Hepatocyte (in vitro differentiated cells): Measurements from ENCODE around the gene NEK8. TPM values are rescaled to one million over a fixed set of nuclear protein-coding genes. Genes with fewer than 3 reads are reported as not detected.

ENCODE experiments used
- DNase-seq: peaks from one replicate; pipeline ENCODE4 v3.0.0-alpha.2; 2016; ENCODE audit warnings: low spot score
- H2AFZ ChIP-seq: fragments of 200-600 bp; sonication (generic); 2 replicates; pipeline ENCODE4 v1.6.0; 2016; ENCODE audit warnings: antibody characterized with exemption, mild to moderate bottlenecking
- H3K27ac ChIP-seq: fragments of 200-600 bp; sonication (generic); 2 replicates; pipeline ENCODE4 v1.5.1; 2016; ENCODE audit warnings: mild to moderate bottlenecking
- H3K27me3 ChIP-seq: fragments of 200-600 bp; sonication (generic); 2 replicates; pipeline ENCODE4 v1.6.1; 2016
- H3K36me3 ChIP-seq: fragments of 200-600 bp; sonication (generic); replicated peaks from 2 replicates; pipeline ENCODE4 v1.5.1; 2016; ENCODE audit warnings: low read depth; ENCODE audit not compliant: insufficient read depth
- H3K4me1 ChIP-seq: fragments of 200-600 bp; sonication (generic); 2 replicates; pipeline ENCODE4 v1.5.1; 2016; ENCODE audit warnings: mild to moderate bottlenecking, moderate library complexity; ENCODE audit not compliant: insufficient read depth
- H3K4me2 ChIP-seq: fragments of 200-600 bp; sonication (generic); 2 replicates; pipeline ENCODE4 v1.6.0; 2016
- H3K4me3 ChIP-seq: fragments of 200-600 bp; sonication (generic); 2 replicates; pipeline ENCODE4 v1.5.1; 2016; ENCODE audit warnings: mild to moderate bottlenecking
- H3K79me2 ChIP-seq: fragments of 200-600 bp; sonication (generic); 2 replicates; pipeline ENCODE4 v1.6.0; 2017; ENCODE audit warnings: mild to moderate bottlenecking
- H3K9me2 ChIP-seq: fragments of 200-600 bp; sonication (generic); replicated peaks from 2 replicates; pipeline ENCODE4 v1.6.0; 2017; ENCODE audit warnings: mild to moderate bottlenecking; ENCODE audit not compliant: insufficient read depth
- H3K9me3 ChIP-seq: fragments of 200-600 bp; sonication (generic); 2 replicates; pipeline ENCODE4 v1.5.1; 2016; ENCODE audit warnings: low read depth, mild to moderate bottlenecking
- H4K20me1 ChIP-seq: fragments of 200-600 bp; sonication (generic); 2 replicates; pipeline ENCODE4 v1.6.0; 2016; ENCODE audit warnings: mild to moderate bottlenecking; ENCODE audit not compliant: insufficient read depth, poor library complexity, severe bottlenecking
- EZH2 ChIP-seq: fragments of 200-600 bp; sonication (generic); IDR thresholded peaks from 2 replicates; pipeline ENCODE4 v1.6.1; 2016; ENCODE audit warnings: antibody characterized with exemption, mild to moderate bottlenecking, borderline replicate concordance
- EZH2phosphoT487 ChIP-seq: fragments of 200-600 bp; sonication (generic); IDR thresholded peaks from one replicate; pipeline ENCODE4 v1.6.1; 2018; ENCODE audit warnings: antibody characterized with exemption, mild to moderate bottlenecking, low read depth, moderate library complexity; ENCODE audit not compliant: unreplicated experiment, severe bottlenecking
- WGBS: methylation state at CpG from one replicate; pipeline ENCODE4 v1.1.6; 2016; ENCODE audit warnings: low lambda C conversion rate; ENCODE audit errors: missing lambda C conversion rate; 5-methylcytosine and 5-hydroxymethylcytosine counted together
- polyA plus RNA-seq: library from polyadenylated mRNA; unstranded; fragments of >200 nt; fragmentation: Nextera tagmentation; extraction: Ambion mirVana; gene quantifications from 2 replicates; pipeline ENCODE4 v1.2.1, GENCODE V29; 2016
- total RNA-seq: library from RNA; depleted of rRNA; stranded (reverse); fragments of >200 nt; gene quantifications from 2 replicates; pipeline ENCODE4 v1.2.3, GENCODE V29; 2014
- TF ChIP-seq, protein P1 (sequence below): fragments of 200-600 bp; sonication (generic); IDR thresholded peaks from 2 replicates; pipeline ENCODE4 v1.5.1; 2016; ENCODE audit warnings: antibody characterized with exemption, mild to moderate bottlenecking; ENCODE audit not compliant: poor library complexity

The NEK8 gene
- total and polyA plus RNA-seq, 2 experiments from 2014 or later: 5.5 to 8.1 TPM

DNA sequence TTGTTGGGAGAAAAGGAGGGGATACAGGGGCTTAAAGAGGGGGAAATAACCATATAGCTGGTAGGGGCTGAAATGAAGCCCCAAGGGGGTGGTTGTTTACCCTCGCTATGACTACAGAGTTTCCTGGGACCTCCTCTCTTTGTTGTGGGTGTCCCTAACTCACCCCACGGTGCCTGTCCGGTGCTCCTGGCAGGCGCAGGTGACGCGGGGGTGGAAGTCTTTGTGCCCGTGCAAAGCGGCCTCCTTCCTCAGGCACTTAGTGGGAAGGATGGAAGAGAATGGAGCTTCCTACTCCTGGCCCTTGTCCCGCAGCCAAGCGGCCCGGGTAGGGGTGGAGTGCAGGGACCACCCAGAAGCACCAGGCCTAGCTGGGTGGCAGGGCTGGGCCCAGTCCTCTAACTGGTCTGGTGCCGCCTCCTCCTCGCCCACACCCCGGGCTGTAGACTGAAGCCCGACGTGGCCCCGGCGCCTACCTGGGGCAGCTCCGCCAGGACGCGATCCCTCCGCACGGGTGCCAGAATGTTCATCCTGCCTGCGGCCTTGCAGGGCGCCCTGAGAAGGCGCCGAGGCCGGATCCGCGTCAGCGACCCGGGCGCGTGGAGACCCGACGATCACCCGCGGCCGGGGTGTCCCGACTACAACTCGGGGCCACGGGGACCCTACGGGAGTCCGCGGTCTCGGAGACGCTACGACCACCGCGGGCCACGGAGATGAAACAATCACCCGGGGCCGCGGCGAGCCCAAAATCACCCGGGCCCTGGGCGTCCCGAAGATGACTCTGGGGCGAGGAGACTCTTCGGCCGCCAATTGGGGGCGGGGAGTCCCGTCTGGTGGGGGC lies 11.6 kb upstream of the NEK8 start:
- H3K4me3 ChIP-seq: peak overlapping the region; percentile 85
- TF ChIP-seq EZH2phosphoT487 (no peak), EZH2 (no peak)
- TF ChIP-seq, protein P1, sequence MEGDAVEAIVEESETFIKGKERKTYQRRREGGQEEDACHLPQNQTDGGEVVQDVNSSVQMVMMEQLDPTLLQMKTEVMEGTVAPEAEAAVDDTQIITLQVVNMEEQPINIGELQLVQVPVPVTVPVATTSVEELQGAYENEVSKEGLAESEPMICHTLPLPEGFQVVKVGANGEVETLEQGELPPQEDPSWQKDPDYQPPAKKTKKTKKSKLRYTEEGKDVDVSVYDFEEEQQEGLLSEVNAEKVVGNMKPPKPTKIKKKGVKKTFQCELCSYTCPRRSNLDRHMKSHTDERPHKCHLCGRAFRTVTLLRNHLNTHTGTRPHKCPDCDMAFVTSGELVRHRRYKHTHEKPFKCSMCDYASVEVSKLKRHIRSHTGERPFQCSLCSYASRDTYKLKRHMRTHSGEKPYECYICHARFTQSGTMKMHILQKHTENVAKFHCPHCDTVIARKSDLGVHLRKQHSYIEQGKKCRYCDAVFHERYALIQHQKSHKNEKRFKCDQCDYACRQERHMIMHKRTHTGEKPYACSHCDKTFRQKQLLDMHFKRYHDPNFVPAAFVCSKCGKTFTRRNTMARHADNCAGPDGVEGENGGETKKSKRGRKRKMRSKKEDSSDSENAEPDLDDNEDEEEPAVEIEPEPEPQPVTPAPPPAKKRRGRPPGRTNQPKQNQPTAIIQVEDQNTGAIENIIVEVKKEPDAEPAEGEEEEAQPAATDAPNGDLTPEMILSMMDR: no peak
- H3K36me3 ChIP-seq: no peaks in the 10 kb centered on the region
- H3K9me3 ChIP-seq: no peaks in the 10 kb centered on the region
- H3K27me3 ChIP-seq: no peaks in the 10 kb centered on the region
- peak; percentile 63 for DNase-seq
- peak overlapping the region; percentile 94 for H3K27ac ChIP-seq
- peak overlapping the region; percentile 88 for H3K4me2 ChIP-seq
- H4K20me1 ChIP-seq: peaks cover 23% of the 10 kb centered on the region
- peaks cover 38% of the 10 kb centered on the region for H3K4me1 ChIP-seq
- WGBS: 2% methylated on average over 57 of the region's 63 CpGs
- H3K9me2 ChIP-seq: no peaks in the 10 kb centered on the region
- peak overlapping the region; percentile 11 for H2AFZ ChIP-seq
- peaks cover 43% of the 10 kb centered on the region for H3K79me2 ChIP-seq

DNA sequence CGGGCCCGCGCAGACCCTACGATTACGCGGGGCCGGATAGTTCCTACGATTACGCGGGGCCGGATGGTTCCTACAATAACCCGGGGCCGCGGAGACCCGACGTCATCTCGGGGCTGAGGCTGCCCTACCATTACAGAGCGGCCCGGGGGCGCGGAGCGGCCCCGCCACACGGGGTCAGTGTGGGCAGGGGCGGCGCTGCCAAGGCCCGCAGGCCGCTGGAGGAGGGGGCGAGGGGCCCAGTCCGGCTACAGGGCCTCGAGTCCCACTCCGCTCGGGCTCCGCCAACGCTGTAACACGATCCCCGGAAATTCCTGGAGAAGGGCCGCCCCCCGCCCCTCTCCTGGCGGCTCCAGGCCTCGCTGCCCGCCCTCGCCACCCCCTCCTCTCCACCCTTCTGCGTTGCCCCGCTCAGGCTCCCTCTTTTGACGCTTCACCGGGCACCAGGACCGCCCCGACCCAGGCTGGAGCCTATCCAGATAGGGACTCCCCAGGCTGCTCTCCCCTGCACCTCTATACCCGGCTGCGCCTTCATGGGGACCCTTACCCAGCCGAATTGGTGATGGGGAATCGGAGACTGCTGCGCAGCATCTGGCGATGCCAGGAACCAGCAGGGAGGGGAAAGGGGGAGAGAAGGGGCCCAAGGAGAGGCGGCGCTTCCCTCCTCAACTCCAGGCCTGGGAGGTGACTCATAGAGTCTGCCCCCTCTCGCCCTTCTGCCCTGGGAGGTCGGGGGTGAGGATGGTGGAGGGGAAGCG lies 10.8 kb upstream of the NEK8 start, which contains the start of gene RAB34:
RAB34 (minus strand) TSS at position 291 of the 755 bp plus-strand sequence. CDS start 602 bp downstream, outside the sequence.
- Histone ChIP-seq H3K27ac (peak within 1 kb of the TSS; percentile 94), H3K9me2 (no peaks in the 10 kb centered on the region), H3K4me2 (peak within 1 kb of the TSS; percentile 88), H3K36me3 (no peaks in the 10 kb centered on the region), H3K4me1 (peaks cover 34% of the 10 kb centered on the region), H2AFZ (peak within 1 kb of the TSS; percentile 70), H3K27me3 (no peaks in the 10 kb centered on the region), H3K9me3 (no peaks in the 10 kb centered on the region), H3K79me2 (peaks cover 51% of the 10 kb centered on the region), H4K20me1 (peaks cover 31% of the 10 kb centered on the region), H3K4me3 (peak within 1 kb of the TSS; percentile 85)
- DNase-seq: peak; percentile 94
- WGBS: 5% methylated on average over 15 of the region's 60 CpGs
- TF ChIP-seq EZH2phosphoT487 (no peak), EZH2 (no peak)
- TF ChIP-seq, protein P1: peak; percentile 51

GRCh38 chr17:28718333-28719020 lies 10.1 kb upstream of the NEK8 start:
- no peak for DNase-seq
- 17% methylated on average over 16 of the region's 18 CpGs for WGBS
- TF ChIP-seq, protein P1: no peak
- TF ChIP-seq EZH2 (no peak), EZH2phosphoT487 (no peak)
- Histone ChIP-seq H3K4me3 (peak overlapping the region; percentile 27), H2AFZ (peak overlapping the region; percentile 70), H3K9me3 (no peaks in the 10 kb centered on the region), H3K79me2 (peaks cover 56% of the 10 kb centered on the region), H3K4me2 (peak overlapping the region; percentile 88), H3K9me2 (no peaks in the 10 kb centered on the region), H3K36me3 (no peaks in the 10 kb centered on the region), H3K4me1 (peaks cover 34% of the 10 kb centered on the region), H3K27me3 (no peaks in the 10 kb centered on the region), H4K20me1 (peaks cover 36% of the 10 kb centered on the region), H3K27ac (peak overlapping the region; percentile 94)
